ENCODE results near the gene KCTD16.

Gene KCTD16

DNA sequence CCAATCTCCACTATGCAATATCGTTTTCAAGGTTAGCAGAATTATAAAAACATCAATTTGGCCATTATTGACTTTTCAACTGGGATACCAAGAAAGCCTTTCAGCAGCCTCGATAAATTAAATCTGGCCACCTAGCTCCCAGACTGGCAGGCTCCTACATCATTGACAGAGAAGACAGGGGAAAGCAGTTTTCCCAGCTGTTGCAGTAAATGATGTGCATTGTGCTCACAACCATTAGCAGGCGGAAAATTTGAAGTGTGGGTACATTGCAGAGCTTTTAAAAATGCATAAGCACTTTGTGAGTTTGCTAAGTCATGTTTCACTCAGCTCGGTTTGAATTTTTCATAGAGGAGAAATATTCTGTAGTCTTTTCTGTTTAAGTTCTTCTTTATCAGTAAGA is 297.9 kb downstream of the KCTD16 start:
- no peak for DNase-seq

DNA sequence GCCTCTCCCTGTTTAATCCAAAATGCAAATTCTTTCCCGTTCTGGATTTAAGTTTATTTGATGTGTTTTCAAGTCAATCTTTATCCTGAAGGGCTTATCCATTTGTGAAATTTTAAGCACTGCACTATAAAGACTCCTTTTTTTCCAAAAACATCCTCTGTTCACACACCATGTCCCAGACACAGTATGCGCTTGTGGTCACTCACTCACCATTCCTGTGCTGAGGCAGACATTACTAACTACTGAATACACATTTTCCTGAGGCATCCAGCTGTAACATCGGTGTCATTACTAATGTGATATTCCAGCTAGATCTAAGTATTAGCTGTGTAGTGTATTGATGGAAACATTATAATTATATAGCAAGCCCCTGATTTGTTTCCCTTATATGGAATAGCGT is 298.4 kb downstream of the KCTD16 start:
- DNase-seq, result no peak

DNA sequence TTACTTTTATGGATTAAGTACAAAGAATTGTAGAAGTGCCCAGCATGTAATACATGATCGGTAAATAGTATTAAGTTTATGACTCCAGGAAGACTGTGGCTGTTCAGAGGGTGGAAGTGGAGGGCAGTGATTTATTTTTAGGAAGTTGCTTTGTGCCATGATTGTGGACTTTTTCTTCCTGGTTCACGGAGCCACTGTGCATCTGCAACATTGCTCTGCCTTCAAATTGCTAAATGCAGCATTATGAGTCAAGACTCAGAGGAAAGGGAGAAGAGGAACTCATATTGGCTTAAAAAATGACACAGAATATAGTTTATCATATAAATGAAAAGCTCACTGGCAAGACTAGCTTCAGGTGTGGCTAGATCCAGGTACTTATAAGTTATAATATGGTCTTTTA is 301.5 kb downstream of the KCTD16 start:
- DNase-seq, result no peak

DNA sequence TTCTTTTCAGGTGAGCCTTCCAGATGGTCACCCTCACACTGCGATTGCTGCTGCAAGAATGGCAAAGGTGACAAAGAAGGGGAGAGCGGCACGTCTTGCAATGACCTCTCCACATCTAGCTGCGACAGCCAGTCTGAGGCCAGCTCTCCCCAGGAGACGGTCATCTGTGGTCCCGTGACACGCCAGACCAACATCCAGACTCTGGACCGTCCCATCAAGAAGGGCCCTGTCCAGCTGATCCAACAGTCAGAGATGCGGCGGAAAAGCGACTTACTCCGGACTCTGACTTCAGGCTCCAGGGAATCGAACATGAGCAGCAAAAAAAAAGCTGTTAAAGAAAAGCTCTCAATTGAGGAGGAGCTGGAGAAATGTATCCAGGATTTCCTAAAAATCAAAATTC is 303.0 kb downstream of the KCTD16 start:
- no peak for DNase-seq

DNA sequence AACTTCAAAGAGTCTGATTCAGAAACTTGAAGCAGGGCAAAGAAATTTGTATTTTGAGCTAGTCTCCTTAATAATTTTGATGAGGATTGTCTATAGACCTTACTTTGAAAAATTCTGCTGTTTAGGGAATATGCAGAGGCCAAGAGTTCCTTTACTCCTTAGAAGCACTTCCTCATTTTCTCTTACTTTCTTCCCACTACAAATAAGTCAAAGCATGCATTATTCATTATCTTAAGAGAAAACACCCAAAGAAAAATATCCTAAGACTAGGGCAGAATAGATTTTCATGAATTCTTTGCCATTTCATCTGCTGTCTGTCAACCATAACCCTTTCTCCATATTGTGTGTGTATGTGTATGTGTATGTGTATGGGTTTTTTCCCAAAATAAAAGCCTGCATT is 307.9 kb downstream of the KCTD16 start:
- DNase-seq, result no peak

DNA sequence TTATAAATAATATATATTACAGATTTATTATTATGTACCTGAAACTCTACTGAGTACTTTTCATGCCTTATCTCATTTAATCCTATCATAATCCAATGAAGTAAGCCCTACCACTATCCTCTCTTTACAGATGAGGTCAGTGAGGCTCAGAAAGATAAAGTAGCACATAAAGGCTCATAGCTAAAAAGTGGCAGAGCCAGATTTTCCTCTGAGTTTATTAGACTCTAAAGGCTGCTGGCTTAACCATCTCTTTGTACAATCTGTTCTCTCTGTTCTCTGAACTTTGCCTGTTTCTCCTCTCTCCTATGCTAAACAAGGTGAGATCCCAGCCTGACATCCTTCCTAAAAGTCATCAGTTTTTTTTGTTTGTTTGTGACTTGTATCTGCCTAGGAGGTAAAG is 311.2 kb downstream of the KCTD16 start:
- no peak for DNase-seq

DNA sequence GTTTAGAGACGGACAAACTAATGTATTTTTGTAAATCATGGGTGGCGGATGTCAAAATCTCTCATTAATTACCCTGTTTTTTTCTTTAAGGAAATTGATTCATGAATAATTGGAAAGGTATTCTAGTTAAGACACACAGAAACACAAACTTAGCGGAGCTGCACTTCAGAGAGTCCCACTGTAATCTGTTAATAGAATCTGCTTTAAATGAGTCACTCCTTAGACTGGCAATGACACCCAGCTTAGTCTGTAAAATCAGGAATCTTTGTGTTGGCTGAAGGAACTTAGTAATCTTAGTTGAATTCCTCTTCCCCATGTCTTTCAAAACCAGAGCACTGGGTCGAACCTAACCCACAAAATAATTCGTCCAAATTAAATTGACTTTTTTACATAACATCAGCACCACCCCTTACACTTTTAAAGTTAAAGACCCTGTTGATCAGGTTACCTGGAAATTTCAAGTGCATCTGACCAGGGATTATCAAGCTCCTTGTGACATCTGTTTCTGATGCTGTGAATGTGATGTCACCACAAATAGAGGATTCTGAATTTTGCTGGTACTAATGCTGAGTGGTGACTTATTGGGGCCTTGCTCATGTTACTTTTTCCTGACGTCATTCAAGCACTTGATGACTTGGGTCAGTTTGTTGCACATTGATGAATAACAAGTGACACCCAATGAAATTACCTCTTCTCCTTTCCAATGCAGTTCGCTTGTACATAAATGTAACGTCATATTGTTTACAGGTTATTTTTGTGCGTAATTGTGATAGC is 313.6 kb downstream of the KCTD16 start:
- DNase-seq, result no peak

DNA sequence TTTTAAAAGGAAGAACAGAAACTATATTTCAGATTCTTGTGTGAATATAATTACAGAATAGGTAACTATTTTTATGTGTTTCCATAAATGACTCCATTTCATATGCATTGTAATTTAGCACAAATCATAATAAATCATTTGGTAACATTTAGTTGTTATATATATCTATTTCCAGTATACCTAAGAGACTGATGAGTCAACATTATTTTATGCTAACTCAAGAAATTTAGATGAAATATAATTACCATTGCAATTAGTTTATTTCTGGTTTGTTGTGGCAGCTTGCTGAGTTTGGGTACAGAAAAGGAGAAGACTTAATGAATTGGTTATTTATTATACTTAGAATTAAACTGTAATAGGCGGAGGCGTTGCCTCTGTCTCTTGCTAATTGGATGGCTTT is 314.9 kb downstream of the KCTD16 start:
- DNase-seq, result no peak

DNA sequence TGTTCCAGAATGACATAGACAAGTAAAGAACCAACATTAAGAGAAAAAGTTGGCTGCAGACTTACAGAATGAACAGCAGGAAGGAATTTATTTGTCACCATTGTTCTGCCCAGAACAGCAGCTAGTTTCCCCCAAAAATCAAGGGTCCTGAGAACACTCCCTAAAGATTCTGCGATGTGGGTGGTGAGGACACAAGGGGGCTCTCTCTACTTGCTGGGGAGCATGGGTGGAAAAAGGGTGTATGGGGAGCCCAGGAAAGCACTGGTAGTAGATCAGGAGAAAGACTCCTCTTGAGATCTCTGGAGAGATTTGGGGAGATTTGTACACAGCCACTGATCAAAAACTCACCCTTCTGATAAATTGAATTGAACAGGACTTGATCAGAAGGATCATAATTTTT is 316.5 kb downstream of the KCTD16 start:
- DNase-seq, result no peak

DNA sequence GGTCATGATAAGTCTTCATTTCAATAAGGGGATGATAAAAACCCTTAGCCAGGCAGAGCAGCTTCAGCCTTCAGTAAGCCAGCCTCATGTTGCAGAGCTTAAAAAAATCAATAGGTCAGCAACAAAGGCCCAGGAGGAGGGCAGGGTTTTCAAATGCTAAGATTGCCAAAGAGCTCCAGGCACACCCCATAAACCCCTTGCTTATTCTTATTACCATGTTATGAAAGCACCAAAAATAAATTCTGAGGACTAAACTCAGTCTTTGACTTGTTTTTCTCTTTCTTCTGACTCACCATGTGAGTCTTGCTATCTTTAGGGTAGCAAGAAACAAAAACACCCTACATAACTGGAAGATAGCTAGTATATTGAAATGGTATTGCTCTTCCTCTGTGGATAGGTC is 317.1 kb downstream of the KCTD16 start:
- no peak for DNase-seq

DNA sequence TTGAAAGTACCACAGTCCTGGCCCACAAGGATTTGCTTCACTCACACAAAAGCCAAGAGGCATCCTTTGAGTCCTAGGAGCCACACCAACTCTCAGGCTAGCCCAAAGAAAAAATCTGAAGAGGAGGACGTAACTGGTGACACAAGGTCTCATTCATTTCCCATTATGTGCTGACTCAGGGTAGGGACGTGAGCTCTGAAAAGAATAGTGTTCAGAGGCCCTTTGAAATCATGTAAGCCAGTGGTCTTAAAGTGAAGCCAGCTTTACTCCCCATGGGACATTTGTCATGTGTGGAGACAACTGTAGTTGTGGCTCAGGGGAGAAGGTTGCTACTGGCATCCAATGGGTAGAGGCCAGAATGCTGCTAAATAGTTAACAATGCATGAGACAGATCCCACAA is 332.4 kb downstream of the KCTD16 start:
- no peak for DNase-seq

DNA sequence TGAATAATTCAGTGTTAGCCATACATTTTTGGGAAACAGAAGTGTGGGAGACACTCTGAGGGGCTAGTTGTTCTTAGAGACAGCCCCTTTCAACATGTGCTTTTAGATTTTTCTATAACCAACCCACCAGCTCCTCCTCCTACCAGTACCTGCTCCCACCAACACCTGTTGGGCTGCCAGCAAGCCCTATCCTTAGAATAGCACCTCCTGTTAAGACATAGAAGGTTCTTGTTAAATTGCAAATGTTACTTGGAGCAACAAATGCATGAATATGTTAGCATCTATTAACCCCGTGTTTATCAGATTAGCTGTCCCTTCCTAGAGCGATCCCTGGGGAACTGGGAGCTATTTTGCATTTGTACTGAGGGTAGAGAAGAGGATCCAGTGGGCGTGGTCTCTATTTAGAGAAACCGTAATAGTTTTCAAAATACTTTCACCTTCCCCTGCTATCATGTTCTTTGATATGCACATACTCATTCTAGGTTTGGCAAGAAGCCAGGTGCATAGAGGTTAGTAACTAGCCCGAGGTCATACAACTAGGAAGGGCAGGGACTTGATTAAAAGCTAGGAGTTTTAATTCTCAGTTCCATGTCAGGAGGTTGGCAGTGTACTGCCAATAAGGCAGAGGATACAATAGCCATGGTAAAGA is 334.4 kb downstream of the KCTD16 start:
- DNase-seq, result no peak

DNA sequence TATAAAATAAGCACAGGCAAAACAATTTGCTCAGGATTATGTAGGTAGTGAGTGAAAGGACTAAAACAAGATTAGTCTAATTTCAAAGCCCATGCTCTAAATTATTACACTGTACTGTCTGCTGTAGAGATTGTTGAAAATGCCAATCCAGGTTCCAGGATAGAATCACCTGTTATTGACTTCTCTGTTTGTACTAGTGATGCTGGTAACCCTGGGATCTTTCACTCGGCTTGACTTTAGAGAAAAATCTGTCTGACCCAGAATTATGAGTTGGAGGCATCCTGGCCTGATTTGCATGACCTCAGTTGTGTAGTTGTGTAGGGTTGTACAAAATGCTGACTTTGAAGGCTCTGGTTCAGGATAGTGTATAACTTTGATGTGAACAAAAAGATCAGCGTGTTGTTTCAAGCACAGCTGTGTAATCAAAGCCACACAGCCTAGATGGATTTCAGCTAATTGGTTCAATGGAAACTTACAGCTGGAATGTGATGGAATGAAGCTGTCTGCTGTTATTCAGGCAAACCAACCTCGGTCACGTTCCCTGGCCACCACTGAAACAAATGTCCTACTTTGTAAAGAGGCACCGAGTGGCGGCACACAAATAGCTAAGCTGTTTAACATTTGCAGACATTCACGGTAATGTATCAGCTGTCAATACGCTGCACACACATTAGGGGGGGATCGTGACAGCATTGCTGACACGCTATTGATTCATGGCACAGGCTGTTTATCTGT is 340.3 kb downstream of the KCTD16 start:
- no peak for DNase-seq

DNA sequence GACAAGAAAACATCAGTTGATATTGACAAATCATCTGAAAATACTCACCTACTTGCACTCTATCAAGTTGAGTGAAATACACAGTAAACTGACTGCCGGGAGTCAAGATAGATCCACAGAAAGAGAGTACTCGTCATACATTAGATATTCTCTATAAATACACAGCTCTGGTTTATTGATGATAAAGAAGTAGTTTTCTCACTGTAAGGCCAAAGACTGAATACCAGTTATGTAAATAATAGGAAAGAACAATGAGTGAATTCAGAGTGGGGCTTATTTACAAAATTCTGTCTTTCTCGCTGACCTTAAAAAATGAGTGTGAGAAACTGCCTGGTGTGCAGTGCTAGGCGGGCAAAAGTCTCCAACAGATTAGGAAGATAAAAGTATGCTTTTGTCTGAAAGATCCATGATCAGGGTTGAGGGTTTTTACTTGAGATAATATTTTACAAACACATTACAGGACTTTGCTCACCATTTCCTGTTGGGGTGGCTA is 341.0 kb downstream of the KCTD16 start:
- DNase-seq, result no peak

DNA sequence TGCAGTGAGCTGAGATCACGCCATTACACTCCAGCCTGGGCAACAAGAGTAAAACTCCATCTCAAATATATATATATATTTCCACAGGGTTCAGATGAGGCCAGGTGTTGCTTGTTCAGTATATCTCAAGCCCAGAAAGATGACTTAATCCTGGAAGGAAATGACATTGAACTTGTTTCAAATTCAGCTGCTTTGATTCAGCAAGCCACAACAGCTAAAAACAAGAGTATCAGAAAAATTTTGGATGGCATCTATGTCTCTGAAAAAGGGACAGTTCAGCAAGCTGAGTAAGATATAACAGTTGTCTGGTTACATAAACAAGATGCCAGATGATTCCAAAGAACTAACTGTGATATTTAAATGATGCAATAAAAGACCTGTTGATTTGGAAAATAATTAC is 352.0 kb downstream of the KCTD16 start:
- no peak for DNase-seq

DNA sequence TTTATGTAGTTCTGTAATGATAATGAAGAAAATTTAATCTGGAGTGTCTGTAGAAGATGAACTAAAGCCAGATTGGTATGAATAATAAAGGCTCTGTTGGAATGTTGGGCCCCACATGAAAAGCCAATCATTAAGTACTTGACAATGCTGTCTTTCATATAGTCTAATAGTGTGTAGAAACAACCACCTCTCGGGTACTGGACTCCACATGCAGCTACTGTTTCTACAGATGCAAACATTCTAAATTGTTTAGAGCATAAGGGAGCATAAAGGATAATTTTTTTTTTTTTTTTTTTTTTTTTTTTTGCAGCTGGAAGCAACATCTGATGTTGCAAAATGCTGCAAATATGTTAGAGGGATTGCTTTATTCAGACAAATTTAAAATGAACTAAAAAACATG is 354.3 kb downstream of the KCTD16 start:
- DNase-seq, result no peak

DNA sequence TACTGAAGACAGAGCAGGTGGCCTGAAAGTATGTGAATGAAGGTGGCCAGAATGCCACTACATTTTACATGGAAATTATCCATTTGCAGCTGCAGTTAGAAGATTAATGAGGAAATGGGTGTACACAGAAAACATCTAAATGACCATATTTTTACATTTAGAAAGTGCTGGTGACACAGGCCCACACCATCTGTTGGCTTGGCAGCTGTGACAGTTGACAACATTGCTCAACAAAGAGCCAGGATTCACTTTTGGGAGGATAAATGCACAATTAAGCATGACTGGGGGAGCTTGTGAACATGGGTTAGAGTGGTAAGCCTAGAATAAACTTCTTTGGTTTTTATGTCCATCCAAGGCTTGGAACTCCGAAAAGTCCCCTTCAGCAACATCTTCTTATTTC is 360.5 kb downstream of the KCTD16 start:
- DNase-seq, result no peak

Measured in stimulated activated CD8-positive, alpha-beta memory T cell treated with anti-CD3 and anti-CD28 coated beads, Interleukin-4, amount 100 ng/mL, for 48 hours (primary cell).